H1 (cell line): Measurements from ENCODE around the gene HLA-A. TPM values are rescaled to one million over a fixed set of nuclear protein-coding genes. Genes with fewer than 3 reads are reported as not detected.

ENCODE experiments used
- CTCF ChIA-PET: fragments of 300-600 bp; sonication (Branson Sonifier 250); formaldehyde crosslinking; loops from one replicate; lab custom pipeline; 2021; ENCODE audit not compliant: partially characterized antibody; lab: Charles Lee
- POLR2A ChIA-PET: fragments of 300-600 bp; sonication (Branson Sonifier 250); formaldehyde crosslinking; loops from one replicate; lab custom pipeline; 2021; ENCODE audit warnings: inconsistent platforms; ENCODE audit not compliant: partially characterized antibody; lab: Charles Lee
- DNase-seq, 2 experiments: peaks; one replicate each; pipeline versions ENCODE4 v3.0.0 to v3.0.0-alpha.2; 2010 to 2022; ENCODE audit warnings: low spot score in 2 of 2, low read depth in 1 of 2, mixed read lengths in 1 of 2
- FAIRE-seq: peaks from 2 replicates; lab custom pipeline; 2011; peaks lifted over from hg19 to GRCh38; lab: Jason Lieb, UNC
- H2AFZ ChIP-seq: 2 replicates; pipeline ENCODE4 v1.8.1; 2012; ENCODE audit warnings: low read length, inconsistent platforms
- H2AK5ac ChIP-seq: 2 replicates; pipeline ENCODE4 v1.6.1; 2013; ENCODE audit warnings: low read depth, low read length
- H2BK120ac ChIP-seq: replicated peaks from 2 replicates; pipeline ENCODE3; 2013; ENCODE audit warnings: low read depth, low read length, inconsistent platforms
- H2BK12ac ChIP-seq: 2 replicates; pipeline ENCODE4 v1.6.1; 2013; ENCODE audit warnings: low read depth, low read length
- H2BK15ac ChIP-seq: 2 replicates; pipeline ENCODE4 v1.6.1; 2013; ENCODE audit warnings: low read length
- H2BK20ac ChIP-seq: 2 replicates; pipeline ENCODE4 v1.6.1; 2013; ENCODE audit warnings: low read length
- H2BK5ac ChIP-seq: 2 replicates; pipeline ENCODE4 v1.6.1; 2013; ENCODE audit warnings: low read depth, low read length
- H3K14ac ChIP-seq: 2 replicates; pipeline ENCODE4 v1.6.1; 2013; ENCODE audit warnings: inconsistent platforms; ENCODE audit not compliant: insufficient read length
- H3K18ac ChIP-seq: 2 replicates; pipeline ENCODE4 v1.6.1; 2013; ENCODE audit warnings: low read length; ENCODE audit errors: extremely low read depth
- H3K23ac ChIP-seq: 2 replicates; pipeline ENCODE4 v1.6.1; 2013; ENCODE audit warnings: inconsistent platforms; ENCODE audit not compliant: insufficient read length
- H3K23me2 ChIP-seq: 2 replicates; pipeline ENCODE4 v1.6.1; 2013; ENCODE audit warnings: low read depth, low read length
- H3K27ac ChIP-seq: 2 replicates; pipeline ENCODE4 v1.6.1; 2011; ENCODE audit warnings: low read depth, low read length, inconsistent platforms
- H3K27me3 ChIP-seq, 4 experiments: replicated peaks in 1 of 4; 1 replicate in 1 of 4; 2 replicates in 3 of 4; pipeline versions ENCODE4 v1.6.1 to v1.8.1; 2011 to 2013; ENCODE audit warnings: low read length in 3 of 4, mild to moderate bottlenecking in 3 of 4, inconsistent platforms in 2 of 4, mixed read lengths in 2 of 4, moderate library complexity in 1 of 4; ENCODE audit not compliant: control insufficient read depth in 3 of 4, insufficient read depth in 3 of 4; ENCODE audit errors: extremely low read depth in 1 of 4
- H3K36me3 ChIP-seq, 4 experiments: 2 replicates each; pipeline versions ENCODE4 v1.6.1 to v1.8.1; 2011 to 2013; ENCODE audit warnings: mild to moderate bottlenecking in 4 of 4, low read length in 3 of 4, moderate library complexity in 2 of 4, control low read depth in 1 of 4, inconsistent platforms in 1 of 4; ENCODE audit not compliant: insufficient read depth in 4 of 4, control insufficient read depth in 2 of 4
- H3K4ac ChIP-seq: replicated peaks from 2 replicates; pipeline ENCODE3; 2013; ENCODE audit warnings: low read length, low read depth, mixed read lengths, inconsistent platforms; ENCODE audit not compliant: insufficient read length
- H3K4me1 ChIP-seq, 4 experiments: replicated peaks in 1 of 4; 1 replicate in 1 of 4; 2 replicates in 3 of 4; pipeline versions ENCODE4 v1.6.1 to v1.8.1; 2011 to 2013; ENCODE audit warnings: low read length in 3 of 4, inconsistent platforms in 2 of 4, mixed read lengths in 1 of 4; ENCODE audit not compliant: insufficient read depth in 4 of 4, control insufficient read depth in 3 of 4
- H3K4me2 ChIP-seq, 2 experiments: 2 replicates each; pipeline versions ENCODE4 v1.6.1 to v1.8.1; 2011 to 2013; ENCODE audit warnings: low read depth in 2 of 2, low read length in 2 of 2, control low read depth in 1 of 2, inconsistent platforms in 1 of 2, mild to moderate bottlenecking in 1 of 2; ENCODE audit not compliant: insufficient read depth in 1 of 2
- H3K4me3 ChIP-seq, 4 experiments: fragments of 200-600, 300-600 bp in 1 of 4; sonication (generic), shearing (Covaris generic), sonication (Bioruptor Twin) in 1 of 4; 2 replicates each; pipeline versions ENCODE4 v1.5.1 to v1.8.1; 2011 to 2016; ENCODE audit warnings: low read length in 4 of 4, low read depth in 3 of 4, control low read depth in 2 of 4, inconsistent platforms in 2 of 4, mild to moderate bottlenecking in 2 of 4, mixed read lengths in 1 of 4, moderate library complexity in 1 of 4; ENCODE audit not compliant: insufficient read depth in 2 of 4; ENCODE audit errors: extremely low read depth in 1 of 4
- H3K56ac ChIP-seq: replicated peaks from 2 replicates; pipeline ENCODE3; 2013; ENCODE audit warnings: low read depth, mild to moderate bottlenecking, mixed read lengths, low read length, inconsistent platforms; ENCODE audit not compliant: insufficient read length
- H3K79me1 ChIP-seq: 2 replicates; pipeline ENCODE4 v1.6.1; 2013; ENCODE audit warnings: low read depth, low read length, control low read depth
- H3K79me2 ChIP-seq, 2 experiments: 2 replicates each; pipeline versions ENCODE4 v1.6.1 to v1.8.1; 2012 to 2013; ENCODE audit warnings: low read length in 2 of 2, mild to moderate bottlenecking in 2 of 2, inconsistent platforms in 1 of 2; ENCODE audit not compliant: insufficient read depth in 2 of 2, control insufficient read depth in 1 of 2
- H3K9ac ChIP-seq, 4 experiments: replicated peaks in 1 of 4; 1 replicate in 1 of 4; 2 replicates in 3 of 4; pipeline versions ENCODE4 v1.6.1 to v1.8.1; 2011 to 2013; ENCODE audit warnings: low read depth in 3 of 4, low read length in 3 of 4, control low read depth in 2 of 4, mild to moderate bottlenecking in 2 of 4, moderate library complexity in 2 of 4, inconsistent platforms in 1 of 4; ENCODE audit errors: extremely low read depth in 1 of 4
- H3K9me3 ChIP-seq, 2 experiments: 2 replicates each; pipeline versions ENCODE4 v1.6.1 to v1.8.1; 2012 to 2013; ENCODE audit warnings: mild to moderate bottlenecking in 2 of 2, moderate library complexity in 2 of 2, control low read depth in 1 of 2, inconsistent platforms in 1 of 2, low read depth in 1 of 2, low read length in 1 of 2, mixed read lengths in 1 of 2; ENCODE audit not compliant: insufficient read depth in 2 of 2
- H4K20me1 ChIP-seq, 2 experiments: replicated peaks in 1 of 2; 2 replicates each; pipeline versions ENCODE3 to v1.8.1; 2011 to 2013; ENCODE audit warnings: inconsistent platforms in 2 of 2, low read length in 2 of 2, mild to moderate bottlenecking in 1 of 2; ENCODE audit not compliant: insufficient read depth in 2 of 2, control insufficient read depth in 1 of 2
- H4K5ac ChIP-seq: 2 replicates; pipeline ENCODE4 v1.6.1; 2013; ENCODE audit warnings: low read length, low read depth, mixed read lengths, inconsistent platforms; ENCODE audit not compliant: insufficient read length
- H4K8ac ChIP-seq: 2 replicates; pipeline ENCODE4 v1.8.0; 2013; ENCODE audit warnings: mild to moderate bottlenecking, moderate library complexity, low read length, inconsistent platforms; ENCODE audit not compliant: insufficient read depth; ENCODE audit errors: extremely low read depth
- H4K91ac ChIP-seq: replicated peaks from 2 replicates; pipeline ENCODE3; 2013; ENCODE audit warnings: low read length, mixed read lengths, inconsistent platforms; ENCODE audit not compliant: insufficient read length
- BCL11A ChIP-seq, 2 experiments: IDR thresholded peaks; one replicate each; pipeline ENCODE4 v1.6.1; 2011; ENCODE audit warnings: low read depth in 2 of 2, low read length in 2 of 2, mild to moderate bottlenecking in 2 of 2
- CHD1 ChIP-seq: IDR thresholded peaks from 2 replicates; pipeline ENCODE4 v1.6.1; 2012; ENCODE audit warnings: low read depth, low read length, improper control_type of control experiment
- EZH2 ChIP-seq: fragments of 200-600 bp; sonication (generic); IDR thresholded peaks from 2 replicates; pipeline ENCODE4 v1.7.1; 2012; ENCODE audit warnings: low read depth, mild to moderate bottlenecking, moderate library complexity, low read length, inconsistent platforms; ENCODE audit not compliant: severe bottlenecking
- HDAC6 ChIP-seq: IDR thresholded peaks from one replicate; pipeline ENCODE4 v1.7.1; 2012; ENCODE audit warnings: low read depth, mild to moderate bottlenecking, inconsistent platforms, low read length, moderate library complexity
- KDM4A ChIP-seq: IDR thresholded peaks from one replicate; pipeline ENCODE4 v1.7.1; 2012; ENCODE audit warnings: low read depth, mild to moderate bottlenecking, moderate library complexity, low read length, inconsistent platforms; ENCODE audit not compliant: severe bottlenecking
- NRF1 ChIP-seq: IDR thresholded peaks from 2 replicates; pipeline ENCODE4 v1.6.1; 2011; ENCODE audit warnings: mild to moderate bottlenecking, low read depth, low read length, improper control_type of control experiment
- TBP ChIP-seq: IDR thresholded peaks from 2 replicates; pipeline ENCODE4 v1.6.1; 2011; ENCODE audit warnings: low read depth, low read length, improper control_type of control experiment
- WGBS, 2 experiments: shearing (Covaris generic) in 1 of 2; methylation state at CpG; one replicate each; pipeline versions ENCODE4 v1.1.6 to v1.1.7; 2013 to 2015; ENCODE audit warnings: low lambda C conversion rate in 2 of 2, mixed read lengths in 2 of 2, inconsistent platforms in 1 of 2, low coverage in 1 of 2, missing lambda C conversion rate in 1 of 2; ENCODE audit not compliant: insufficient replicate concordance in 2 of 2, insufficient coverage in 1 of 2, insufficient read length in 1 of 2; ENCODE audit errors: extremely low coverage in 1 of 2, missing lambda C conversion rate in 1 of 2; 5-methylcytosine and 5-hydroxymethylcytosine counted together
- polyA plus RNA-seq, 7 experiments: library from polyadenylated mRNA; depleted of rRNA in 3 of 7; stranded (reverse) in 5 of 7; unstranded in 2 of 7; fragments of >200 nt in 5 of 7; fragments of 200-250 nt in 2 of 7; gene quantifications; 1 replicate in 5 of 7; 2 replicates in 1 of 7; 4 replicates in 1 of 7; pipeline versions ENCODE4 v1.2.1 to v1.2.3, GENCODE V29; 2011 to 2013; ENCODE audit warnings: missing spikeins in 2 of 7, mixed read lengths in 2 of 7
- total RNA-seq: library from RNA; stranded (reverse); fragmentation: NEBNext Ultra II Directional; extraction: Animal tissue kit (Norgen Biotek cat#: 25700); gene quantifications from 2 replicates; pipeline ENCODE4 v1.2.1, GENCODE V29; 2021
- TF ChIP-seq, protein P1 (sequence below): IDR thresholded peaks from 2 replicates; pipeline ENCODE4 v1.6.1; 2012; ENCODE audit warnings: inconsistent platforms
- TF ChIP-seq, protein P2 (sequence below): IDR thresholded peaks from 2 replicates; pipeline ENCODE4 v1.6.1; 2012; ENCODE audit warnings: inconsistent platforms

HLA-A gene
- total and polyA plus RNA-seq, 2 of the 8 experiments (the other 6 are each of a cell fraction or from before 2014, with no cell fraction given), result 221 to 474 TPM

DNA sequence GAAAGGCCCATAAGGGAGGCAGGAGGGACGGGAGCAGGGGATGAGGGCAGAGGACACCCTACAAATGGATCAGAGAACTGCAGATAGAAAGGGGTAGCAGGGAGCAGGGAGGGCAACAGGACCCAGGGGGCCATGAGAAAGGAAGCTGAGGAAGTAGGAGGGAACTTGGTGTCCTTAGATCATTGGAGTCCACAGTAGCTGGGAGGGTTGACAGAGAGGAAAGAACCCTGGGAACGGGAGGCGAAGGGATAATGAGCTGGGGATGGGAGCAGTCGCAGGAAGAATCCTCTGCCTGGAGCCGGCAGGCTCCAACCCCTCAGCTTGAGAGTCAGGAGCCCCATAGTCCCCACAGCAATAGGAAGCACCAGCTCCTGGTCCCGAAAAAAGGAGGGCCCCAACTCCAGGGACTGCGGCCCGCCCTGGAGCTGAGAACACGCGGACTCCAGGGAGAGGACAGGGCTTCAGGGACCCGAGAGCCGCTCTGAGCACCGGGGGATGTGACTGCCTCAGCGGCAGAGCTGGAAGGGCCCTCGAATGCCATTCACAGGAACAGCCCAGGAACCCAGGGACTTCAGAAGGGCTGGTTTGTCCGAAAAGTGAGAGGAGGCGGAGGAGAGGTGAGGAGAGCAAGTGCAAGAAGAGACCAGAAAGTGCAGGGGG lies 32.7 kb downstream of the HLA-A start:
- H3K27me3 ChIP-seq, result peaks cover 19 to 44% (median 43%) of the 10 kb centered on the region in 4 experiments
- no peak overlapping the region for H3K9ac ChIP-seq

More for the DNA sequence above, 32.7 kb downstream of the HLA-A start:
- H2BK15ac ChIP-seq, result no peak overlapping the region; the same call in 1 of the 2 replicates
- peak overlapping the region; percentile 32; the same call in 1 of the 2 replicates for H3K18ac ChIP-seq
- peaks cover 12% of the 10 kb centered on the region; the same call in 1 of the 2 replicates for H3K23me2 ChIP-seq
- 0 out of 2 replicates have a peak overlapping the region, but pooled peaks have one; percentile 43 for H2BK20ac ChIP-seq
- CTCF ChIA-PET, result interaction anchor here (0.8 to 3.5 kb wide), 10 partner anchors 9 to 127 kb away, joined by 3 to 17 read pairs (median 5); no protein-coding TSS in a partner anchor
- H2BK120ac ChIP-seq, result no peak overlapping the region
- H3K9me3 ChIP-seq, result no peaks in the 10 kb centered on the region
- H2AK5ac ChIP-seq, result no peak overlapping the region
- H3K4me2 ChIP-seq, result peak overlapping the region; percentile 79 to 94
- no peak overlapping the region for H2BK5ac ChIP-seq
- no peak overlapping the region for H4K5ac ChIP-seq
- H4K20me1 ChIP-seq, result no peaks in the 10 kb centered on the region
- H3K56ac ChIP-seq, result no peak overlapping the region
- peak overlapping the region; percentile 25 to 59 (median 34); a peak in 7 of 8 replicates for H3K4me3 ChIP-seq
- H3K14ac ChIP-seq, result no peak overlapping the region
- H3K4ac ChIP-seq, result no peak overlapping the region
- no peak for TF ChIP-seq HDAC6
- TF ChIP-seq NRF1, result no peak
- peak; percentile 17; the same call in 1 of the 2 replicates for TF ChIP-seq TBP
- no peak for TF ChIP-seq CHD1
- peak; percentile 60 for TF ChIP-seq KDM4A
- TF ChIP-seq BCL11A (IDR thresholded peaks at IDR 0.05; ENCODE audit: low read depth in 2 of 2, low read length in 2 of 2), result no peak
- TF ChIP-seq EZH2, result peak; percentile 60
- TF ChIP-seq, protein P1, sequence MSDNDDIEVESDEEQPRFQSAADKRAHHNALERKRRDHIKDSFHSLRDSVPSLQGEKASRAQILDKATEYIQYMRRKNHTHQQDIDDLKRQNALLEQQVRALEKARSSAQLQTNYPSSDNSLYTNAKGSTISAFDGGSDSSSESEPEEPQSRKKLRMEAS, result peak; percentile 31; the same call in 1 of the 2 replicates
- TF ChIP-seq, protein P2, sequence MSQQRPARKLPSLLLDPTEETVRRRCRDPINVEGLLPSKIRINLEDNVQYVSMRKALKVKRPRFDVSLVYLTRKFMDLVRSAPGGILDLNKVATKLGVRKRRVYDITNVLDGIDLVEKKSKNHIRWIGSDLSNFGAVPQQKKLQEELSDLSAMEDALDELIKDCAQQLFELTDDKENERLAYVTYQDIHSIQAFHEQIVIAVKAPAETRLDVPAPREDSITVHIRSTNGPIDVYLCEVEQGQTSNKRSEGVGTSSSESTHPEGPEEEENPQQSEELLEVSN, result peak; percentile 59
- no peaks in the 10 kb centered on the region for H3K79me1 ChIP-seq
- H4K91ac ChIP-seq, result no peak overlapping the region
- H2AFZ ChIP-seq, result peak overlapping the region; percentile 36; the same call in 1 of the 2 replicates
- peaks cover 0 to 12% (median 5%) of the 10 kb centered on the region in 4 experiments; a peak in 5 of 7 replicates for H3K4me1 ChIP-seq
- H2BK12ac ChIP-seq, result 0 out of 2 replicates have a peak overlapping the region, but pooled peaks have one; percentile 39
- H3K36me3 ChIP-seq, result no peaks in the 10 kb centered on the region
- FAIRE-seq (no peak), DNase-seq (peak in 1 of 2 experiments; percentile 70)
- POLR2A ChIA-PET, result interaction anchor here (0.6 to 3.4 kb wide), 9 partner anchors 10 to 562 kb away, joined by 3 to 27 read pairs (median 3); partner anchors contain the start of gene POLR1H
- no peak overlapping the region for H3K27ac ChIP-seq
- 0 out of 2 replicates have a peak overlapping the region, but pooled peaks have one; percentile 86 for H4K8ac ChIP-seq
- H3K79me2 ChIP-seq, result no peaks in the 10 kb centered on the region
- no peak overlapping the region for H3K23ac ChIP-seq
- 15% methylated on average over 14 of the region's 17 CpGs; no CpG with 5 or more reads in 1 of the 2 experiments for WGBS, 2 experiments
